Thyroid gland (tissue), 4 donors: ENCODE data around the gene NCKAP5. TPM values are rescaled to one million over a fixed set of nuclear protein-coding genes. Genes with fewer than 3 reads are reported as not detected.

Experiments used
- DNase-seq, 2 donors: peaks; one replicate each; pipeline ENCODE4 v3.0.0-alpha.2; 2019
- H3K27ac ChIP-seq, 3 donors: fragments of 200-600 bp; sonication (generic); 1 replicate in 2 of 3; 2 replicates in 1 of 3; pipeline ENCODE4 v1.5.1; 2016 to 2019; ENCODE audit warnings: mild to moderate bottlenecking in 1 of 3, moderate library complexity in 1 of 3
- H3K27me3 ChIP-seq: fragments of 200-600 bp; sonication (generic); one replicate; pipeline ENCODE4 v1.5.1; 2019
- H3K36me3 ChIP-seq, 2 donors: fragments of 200-600 bp; sonication (generic); one replicate each; pipeline ENCODE4 v1.5.1; 2016 to 2019
- H3K4me1 ChIP-seq, 2 donors: fragments of 200-600 bp; sonication (generic); one replicate each; pipeline ENCODE4 v1.5.1; 2017 to 2019
- H3K4me3 ChIP-seq, 3 donors: fragments of 200-600 bp; sonication (generic); replicated peaks in 1 of 3; 1 replicate in 2 of 3; 2 replicates in 1 of 3; pipeline ENCODE4 v1.5.1; 2016; ENCODE audit warnings: mild to moderate bottlenecking in 1 of 3
- H3K9me3 ChIP-seq: fragments of 200-600 bp; sonication (generic); one replicate; pipeline ENCODE4 v1.5.1; 2017
- POLR2A ChIP-seq, 2 donors: fragments of 450-650 bp; IDR thresholded peaks; one replicate each; pipeline ENCODE4 v1.6.1; 2017; ENCODE audit warnings: antibody characterized with exemption in 2 of 2, mild to moderate bottlenecking in 2 of 2, moderate library complexity in 1 of 2
- WGBS, 2 donors: methylation state at CpG; one replicate each; pipeline ENCODE4 v1.1.5; 2017; 5-methylcytosine and 5-hydroxymethylcytosine counted together
- intact Hi-C: fragments of 100-400 bp; cut with DNase I; formaldehyde crosslinking; loops from one replicate; pipeline ENCODE4 v1.15.1; 2023
- total RNA-seq, 4 donors: library from RNA; depleted of rRNA; stranded (reverse); fragments of >200 nt; gene quantifications; one replicate each; pipeline ENCODE4 v1.2.3, GENCODE V29; 2016
- TF ChIP-seq, protein P1 (sequence below), 6 experiments: fragments of 200-600 bp in 3 of 6; fragments of 450-650 bp in 3 of 6; sonication (generic) in 3 of 6; IDR thresholded peaks; one replicate each; pipeline ENCODE4 v1.5.1; 2016 to 2019; ENCODE audit warnings: antibody characterized with exemption in 6 of 6, mild to moderate bottlenecking in 2 of 6, inconsistent platforms in 1 of 6, moderate library complexity in 1 of 6

The NCKAP5 gene
- total RNA-seq, 4 donors from 2014 or later = 0.45 to 1.2 (median 0.76) TPM

DNA sequence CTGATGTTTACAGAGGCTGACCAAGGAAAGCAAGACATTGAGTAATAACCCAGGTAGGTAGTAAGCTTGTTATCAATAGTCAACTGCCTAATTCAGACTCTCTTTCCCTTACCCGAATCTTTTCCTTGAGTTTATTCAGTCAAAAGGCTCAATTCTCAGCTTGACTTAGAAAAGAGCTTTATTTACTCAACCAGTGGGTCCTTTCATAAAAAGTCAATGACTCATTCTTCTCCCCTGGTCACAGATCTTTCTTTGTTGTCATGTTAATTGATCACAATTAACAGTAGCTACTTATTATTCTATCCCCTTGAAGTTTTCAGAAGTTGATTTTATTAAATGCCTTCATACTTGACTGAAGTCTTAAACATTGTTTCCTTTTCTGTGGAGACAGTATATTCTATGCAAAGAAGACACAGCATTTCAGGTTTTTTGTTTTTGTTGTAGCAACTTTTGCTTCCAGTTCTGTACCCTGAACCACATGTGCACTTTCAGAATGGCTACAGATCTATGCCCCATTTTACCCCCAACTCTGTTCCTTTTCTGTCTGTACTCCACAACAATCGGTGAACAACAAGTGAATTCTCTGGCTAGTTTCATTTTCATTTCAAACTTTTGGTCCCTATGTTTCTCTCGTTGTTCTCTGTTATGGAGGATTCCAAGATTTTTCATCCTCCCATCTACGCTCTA lies 428.3 kb downstream of the NCKAP5 start:
- 66 to 78% methylated on average over 4 of the region's 4 CpGs for WGBS, 2 donors
- intact Hi-C loops = no loop called here
- H3K27me3 ChIP-seq = no peaks in the 10 kb centered on the region
- H3K9me3 ChIP-seq = no peaks in the 10 kb centered on the region
- peaks cover 0 to 5% of the 10 kb centered on the region in 2 donors for H3K4me1 ChIP-seq
- no peak overlapping the region for H3K4me3 ChIP-seq
- no peak for TF ChIP-seq POLR2A (IDR thresholded peaks at IDR 0.05)
- TF ChIP-seq, protein P1, sequence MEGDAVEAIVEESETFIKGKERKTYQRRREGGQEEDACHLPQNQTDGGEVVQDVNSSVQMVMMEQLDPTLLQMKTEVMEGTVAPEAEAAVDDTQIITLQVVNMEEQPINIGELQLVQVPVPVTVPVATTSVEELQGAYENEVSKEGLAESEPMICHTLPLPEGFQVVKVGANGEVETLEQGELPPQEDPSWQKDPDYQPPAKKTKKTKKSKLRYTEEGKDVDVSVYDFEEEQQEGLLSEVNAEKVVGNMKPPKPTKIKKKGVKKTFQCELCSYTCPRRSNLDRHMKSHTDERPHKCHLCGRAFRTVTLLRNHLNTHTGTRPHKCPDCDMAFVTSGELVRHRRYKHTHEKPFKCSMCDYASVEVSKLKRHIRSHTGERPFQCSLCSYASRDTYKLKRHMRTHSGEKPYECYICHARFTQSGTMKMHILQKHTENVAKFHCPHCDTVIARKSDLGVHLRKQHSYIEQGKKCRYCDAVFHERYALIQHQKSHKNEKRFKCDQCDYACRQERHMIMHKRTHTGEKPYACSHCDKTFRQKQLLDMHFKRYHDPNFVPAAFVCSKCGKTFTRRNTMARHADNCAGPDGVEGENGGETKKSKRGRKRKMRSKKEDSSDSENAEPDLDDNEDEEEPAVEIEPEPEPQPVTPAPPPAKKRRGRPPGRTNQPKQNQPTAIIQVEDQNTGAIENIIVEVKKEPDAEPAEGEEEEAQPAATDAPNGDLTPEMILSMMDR (IDR thresholded peaks at IDR 0.05) = no peak
- no peaks in the 10 kb centered on the region for H3K36me3 ChIP-seq
- no peak overlapping the region for H3K27ac ChIP-seq
- no peak for DNase-seq

DNA sequence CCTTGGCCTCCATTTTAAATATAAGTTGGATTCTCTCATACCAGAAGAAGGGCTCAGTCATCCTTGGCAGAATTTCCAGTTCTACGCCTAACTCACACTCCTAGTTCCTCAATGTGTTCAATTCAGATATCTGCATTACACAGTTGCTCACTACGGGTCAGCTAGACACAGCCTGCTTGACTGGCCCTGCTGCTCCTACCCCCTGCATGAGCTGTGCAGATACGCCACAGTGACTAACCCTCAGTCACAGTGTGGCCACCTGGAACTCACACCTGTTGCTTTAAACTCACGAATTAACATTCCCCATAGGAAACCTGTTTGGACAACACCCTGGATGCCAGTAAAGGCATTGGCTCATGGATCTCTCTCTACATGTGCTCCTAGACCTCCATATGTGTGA lies 429.6 kb downstream of the NCKAP5 start:
- H3K4me3 ChIP-seq = no peak overlapping the region
- intact Hi-C loops = no loop called here
- peaks cover 0 to 5% of the 10 kb centered on the region in 2 donors for H3K4me1 ChIP-seq
- 63 to 72% methylated on average over 4 of the region's 4 CpGs for WGBS, 2 donors
- H3K36me3 ChIP-seq = no peaks in the 10 kb centered on the region
- H3K9me3 ChIP-seq = no peaks in the 10 kb centered on the region
- no peaks in the 10 kb centered on the region for H3K27me3 ChIP-seq
- H3K27ac ChIP-seq = no peak overlapping the region
- DNase-seq = peak; percentile 7 to 23
- TF ChIP-seq, protein P1 (IDR thresholded peaks at IDR 0.05) = no peak

DNA sequence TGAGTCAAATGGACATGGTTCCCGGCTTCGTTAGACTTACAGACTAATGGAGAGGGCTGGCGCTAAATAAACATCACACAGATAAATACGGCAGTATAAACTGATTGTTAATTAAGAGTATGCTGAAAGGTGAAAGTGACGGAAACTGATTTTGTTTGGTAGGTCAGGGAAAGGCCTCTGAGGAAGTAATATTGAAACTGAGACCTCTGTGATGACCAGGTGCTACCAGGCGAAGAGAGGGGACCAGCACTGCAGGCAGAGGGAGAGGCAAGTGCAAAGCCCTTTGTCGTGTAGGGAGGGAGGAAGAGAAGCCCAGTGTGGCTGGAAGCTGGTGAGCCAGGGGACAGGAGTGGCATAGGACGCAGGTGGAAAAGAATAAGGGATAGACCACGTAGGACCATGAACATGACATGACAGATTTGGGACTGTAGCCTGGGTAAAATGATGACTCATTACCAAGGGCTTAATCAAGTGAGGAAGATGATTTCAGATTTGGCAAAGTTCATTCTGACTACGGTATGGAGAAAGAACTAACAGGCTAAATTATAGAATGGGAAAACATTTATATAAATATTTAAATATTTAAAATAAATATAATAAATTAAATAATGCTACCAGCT lies 433.1 kb downstream of the NCKAP5 start:
- Histone ChIP-seq H3K27me3 (no peaks in the 10 kb centered on the region), H3K27ac (no peak overlapping the region), H3K9me3 (no peaks in the 10 kb centered on the region), H3K36me3 (no peaks in the 10 kb centered on the region), H3K4me1 (no peaks in the 10 kb centered on the region), H3K4me3 (no peak overlapping the region)
- WGBS, 2 donors = 86 to 90% methylated on average over 10 of the region's 10 CpGs
- no peak for DNase-seq
- intact Hi-C loops = no loop called here
- TF ChIP-seq POLR2A (IDR thresholded peaks at IDR 0.05) = no peak
- TF ChIP-seq, protein P1 (IDR thresholded peaks at IDR 0.05) = no peak

DNA sequence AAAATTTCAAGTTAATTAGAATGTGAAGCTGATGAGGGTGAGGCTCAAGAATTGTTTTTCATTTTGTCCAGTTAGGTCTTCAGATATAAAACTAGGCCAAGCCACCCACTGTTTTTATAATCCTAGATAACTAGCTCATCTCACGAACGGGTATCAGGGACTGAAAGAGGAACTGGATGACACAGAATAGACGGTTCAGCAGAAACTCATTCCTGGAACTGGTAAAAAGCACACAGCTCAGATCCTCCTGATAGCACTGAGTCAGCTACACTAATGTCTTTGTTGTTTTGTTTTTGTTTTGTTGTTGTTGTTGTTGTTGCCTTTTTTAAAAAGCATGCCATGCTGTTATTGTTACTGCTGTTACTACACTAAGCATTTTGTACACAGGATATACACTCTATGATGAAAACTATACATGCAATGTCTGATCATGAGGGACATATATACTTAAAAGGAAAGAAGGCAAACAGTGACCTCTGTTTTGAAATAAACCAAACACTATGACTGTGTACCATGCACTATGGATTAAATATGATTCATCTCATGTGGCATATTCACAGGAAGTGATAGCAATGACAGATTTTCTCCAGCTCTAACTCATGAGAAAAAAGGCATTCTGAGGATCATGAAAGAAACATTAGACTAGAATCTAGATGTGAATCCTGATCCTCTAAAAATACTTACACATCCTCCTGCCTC lies 437.6 kb downstream of the NCKAP5 start:
- no peaks in the 10 kb centered on the region for H3K27me3 ChIP-seq
- WGBS, 2 donors = 59 to 77% methylated on average over 3 of the region's 3 CpGs
- H3K4me3 ChIP-seq = no peak overlapping the region
- intact Hi-C loops = no loop called here
- no peak overlapping the region for H3K27ac ChIP-seq
- no peak for TF ChIP-seq POLR2A (IDR thresholded peaks at IDR 0.05)
- TF ChIP-seq, protein P1 (IDR thresholded peaks at IDR 0.05) = no peak
- H3K4me1 ChIP-seq = no peaks in the 10 kb centered on the region
- no peaks in the 10 kb centered on the region for H3K9me3 ChIP-seq
- no peak for DNase-seq
- no peaks in the 10 kb centered on the region for H3K36me3 ChIP-seq

DNA sequence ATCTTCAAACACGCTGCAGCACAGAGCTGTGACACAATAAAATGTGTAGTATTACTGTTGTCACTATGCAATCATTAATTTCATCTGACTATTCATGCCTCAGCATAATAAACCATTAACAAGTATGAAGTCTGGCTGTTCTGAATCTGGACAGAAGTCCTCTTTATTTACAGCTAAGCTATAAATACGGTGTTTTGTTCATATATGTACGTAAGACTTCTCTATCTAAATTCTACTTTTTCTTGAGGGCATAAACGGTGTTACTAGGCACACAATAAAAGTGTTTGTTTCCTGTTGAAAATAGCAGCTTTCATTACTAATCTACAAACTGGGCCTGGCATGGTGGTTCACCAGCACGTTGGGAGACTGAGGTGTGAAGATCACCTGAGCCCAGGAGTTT lies 443.8 kb downstream of the NCKAP5 start:
- no peak overlapping the region for H3K27ac ChIP-seq
- H3K36me3 ChIP-seq = no peaks in the 10 kb centered on the region
- 85 to 92% methylated on average over 5 of the region's 5 CpGs for WGBS, 2 donors
- intact Hi-C loops = no loop called here
- no peaks in the 10 kb centered on the region for H3K9me3 ChIP-seq
- no peak overlapping the region for H3K4me3 ChIP-seq
- H3K4me1 ChIP-seq = no peaks in the 10 kb centered on the region
- no peaks in the 10 kb centered on the region for H3K27me3 ChIP-seq
- DNase-seq = no peak
- no peak for TF ChIP-seq POLR2A (IDR thresholded peaks at IDR 0.05)
- TF ChIP-seq, protein P1 (IDR thresholded peaks at IDR 0.05) = no peak
